Occipital lobe (tissue), 2 donors: Measurements from ENCODE around the gene OR2A5. TPM values are rescaled to one million over a fixed set of nuclear protein-coding genes. Genes with fewer than 3 reads are reported as not detected.
"Not testable (repeated sequence)": the region's sequence is repeated elsewhere in the genome, so short reads cannot be mapped to it uniquely, and the experiment has no call there.

Experiments used
- DNase-seq: peaks from one replicate; lab custom pipeline; 2025; lab: John Stamatoyannopoulos, UW
- total RNA-seq: library from RNA; depleted of rRNA; stranded (reverse); fragments of >200 nt; gene quantifications from one replicate; pipeline ENCODE4 v1.2.3, GENCODE V29; 2014

Gene OR2A5
- total RNA-seq, 1 donor from 2014 or later = not detected

GRCh38 chr7:144032985-144033709, 15.6 kb upstream of the OR2A5 start:
- DNase-seq = no peak

- no peak for DNase-seq
These were observed 13.4 kb upstream of the OR2A5 start for GRCh38 chr7:144035385-144035784.

- DNase-seq = no peak
These were observed 12.4 kb upstream of the OR2A5 start for GRCh38 chr7:144036302-144036885.

DNA sequence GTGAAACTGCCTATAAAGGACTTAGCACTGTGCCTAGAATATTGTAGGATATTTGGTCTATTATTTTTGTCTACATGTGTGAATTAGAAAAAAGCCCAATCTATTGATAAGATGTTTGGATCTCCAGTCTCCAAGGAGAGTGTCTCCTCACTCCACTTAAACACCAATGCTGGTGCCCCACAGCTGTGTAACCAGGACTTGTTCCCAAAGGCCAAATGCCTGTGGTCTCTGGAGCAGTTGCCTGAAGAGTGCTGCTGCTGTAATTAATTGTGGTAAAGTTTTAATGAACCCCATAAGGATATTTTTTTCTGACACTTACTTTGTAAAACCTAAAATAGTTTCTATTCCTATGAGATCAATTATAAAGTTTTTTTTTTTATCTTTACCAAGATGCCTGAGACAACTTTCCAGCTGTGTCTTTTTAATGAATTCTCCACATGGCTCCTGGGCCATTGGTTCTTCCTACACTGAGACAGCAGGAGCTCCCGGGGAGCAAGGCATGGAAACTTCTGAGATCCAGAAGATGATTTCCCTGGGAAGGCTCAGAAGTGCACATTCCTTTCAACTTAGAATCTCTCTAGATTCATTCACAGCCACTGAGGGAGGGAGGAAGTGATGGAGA, 11.2 kb upstream of the OR2A5 start:
- no peak for DNase-seq

- no peak for DNase-seq
These were observed 9.9 kb upstream of the OR2A5 start for GRCh38 chr7:144038887-144039286.

DNA sequence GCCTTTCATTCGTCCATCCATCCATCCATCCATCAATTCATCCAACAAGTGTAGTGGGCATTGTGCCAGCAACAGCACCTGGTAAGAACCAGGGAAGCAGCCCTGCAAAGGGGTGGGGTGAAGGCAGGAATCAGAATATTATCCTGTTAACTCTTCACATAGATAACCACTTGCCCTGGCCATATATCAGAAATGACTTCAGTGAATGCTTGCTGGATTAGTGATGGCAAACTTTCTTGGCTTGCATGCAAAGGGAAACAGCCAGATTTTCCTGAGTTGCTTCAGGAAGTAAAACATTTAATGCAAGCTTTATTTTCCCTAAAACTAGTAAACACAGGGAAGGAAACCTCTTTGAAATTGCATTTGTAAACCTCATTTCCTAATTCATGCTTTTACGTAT, 743 bp downstream of the OR2A5 start:
- DNase-seq = no peak

DNA sequence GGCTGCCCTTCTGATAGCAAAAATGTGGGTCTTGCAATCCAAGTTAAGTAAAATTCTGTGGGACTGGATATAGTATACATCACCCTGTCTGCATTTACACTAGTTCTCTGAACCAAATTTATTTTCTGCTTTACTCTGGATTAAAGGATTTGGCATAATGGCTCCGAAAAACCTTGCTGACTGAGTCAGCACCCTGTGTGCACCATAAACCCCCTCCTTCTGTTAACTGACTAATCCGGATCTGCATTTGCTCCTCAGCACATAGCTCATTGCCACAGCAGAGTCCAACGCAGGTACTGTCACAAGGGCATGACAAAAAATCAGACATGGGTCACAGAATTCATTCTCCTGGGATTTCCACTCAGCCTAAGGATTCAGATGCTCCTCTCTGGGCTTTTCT, 1.3 kb downstream of the OR2A5 start:
- DNase-seq = no peak

DNA sequence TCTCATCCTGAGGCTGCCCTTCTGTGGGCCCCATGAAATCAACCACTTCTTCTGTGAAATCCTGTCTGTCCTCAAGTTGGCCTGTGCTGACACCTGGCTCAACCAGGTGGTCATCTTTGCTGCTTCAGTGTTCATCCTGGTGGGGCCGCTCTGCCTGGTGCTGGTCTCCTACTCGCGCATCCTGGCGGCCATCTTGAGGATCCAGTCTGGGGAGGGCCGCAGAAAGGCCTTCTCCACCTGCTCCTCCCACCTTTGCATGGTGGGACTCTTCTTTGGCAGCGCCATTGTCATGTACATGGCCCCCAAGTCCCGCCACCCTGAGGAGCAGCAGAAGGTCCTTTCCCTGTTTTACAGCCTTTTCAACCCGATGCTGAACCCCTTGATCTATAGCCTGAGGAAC, 2.1 kb downstream of the OR2A5 start:
- not testable (repeated sequence) for DNase-seq

DNA sequence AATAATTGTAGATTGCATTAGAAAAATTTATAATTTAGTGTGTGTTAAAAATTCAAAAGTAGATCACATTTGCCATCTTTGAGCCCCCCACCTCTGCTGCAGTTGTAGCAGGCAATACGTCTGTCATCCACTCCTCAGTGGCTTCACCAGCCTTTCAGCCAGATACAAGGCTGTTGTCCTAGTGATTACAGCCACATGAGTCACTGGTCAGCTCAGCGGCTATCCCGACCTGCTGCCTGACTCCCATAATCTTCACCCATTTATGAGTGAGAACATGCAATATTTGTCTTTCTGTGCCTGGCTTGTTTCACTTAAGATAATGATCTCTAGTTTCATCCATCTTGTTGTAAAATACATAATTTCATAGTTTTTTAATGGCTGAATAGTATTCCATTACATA, 9.2 kb downstream of the OR2A5 start:
- no peak for DNase-seq

DNA sequence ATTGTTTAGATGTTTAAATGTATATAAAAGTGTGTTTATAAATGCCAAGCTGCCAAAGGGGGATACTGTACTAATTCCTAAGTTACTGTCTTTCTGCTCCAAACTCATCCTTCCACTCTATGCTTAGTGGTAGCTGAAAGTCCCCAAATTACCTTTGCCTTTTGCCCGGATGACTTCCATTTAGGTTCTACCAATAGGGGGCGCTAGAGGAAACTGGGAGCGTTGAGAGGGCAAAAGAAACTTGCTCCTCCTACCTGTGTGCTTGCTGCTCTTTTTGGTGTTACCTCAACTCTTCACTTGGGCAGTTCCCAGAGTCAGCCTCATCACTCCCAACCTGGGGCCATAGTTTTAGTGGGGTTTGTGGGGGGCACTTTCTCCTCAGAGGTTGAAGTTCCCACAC, 15.0 kb downstream of the OR2A5 start:
- DNase-seq = no peak

- DNase-seq = no peak
These were observed 20.8 kb downstream of the OR2A5 start, which contains the start of gene OR2A25 for GRCh38 chr7:144069511-144069910. Gene OR2A25, plus strand, starts transcription at chr7:144069811. Its CDS starts 4,409 bp downstream, at chr7:144074220.

DNA sequence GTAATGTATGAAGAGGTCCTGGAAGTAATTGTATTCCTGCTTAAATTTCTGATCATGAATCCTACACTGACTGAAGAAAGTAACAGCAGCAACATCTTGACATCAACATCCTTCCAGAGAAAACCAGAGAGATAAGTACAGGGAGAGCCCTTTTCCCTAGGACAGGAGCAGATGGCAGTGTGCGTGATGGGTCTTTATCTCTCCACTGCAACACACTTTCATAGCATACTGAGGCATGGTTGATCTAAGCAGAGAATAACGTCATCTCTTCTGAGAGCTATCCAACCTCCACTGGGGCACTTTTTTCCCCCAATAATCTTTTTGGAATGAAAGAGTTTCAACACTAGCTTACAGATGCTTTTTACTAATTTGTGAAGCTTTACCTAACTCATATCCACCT, 21.2 kb downstream of the OR2A5 start:
- DNase-seq = no peak

DNA sequence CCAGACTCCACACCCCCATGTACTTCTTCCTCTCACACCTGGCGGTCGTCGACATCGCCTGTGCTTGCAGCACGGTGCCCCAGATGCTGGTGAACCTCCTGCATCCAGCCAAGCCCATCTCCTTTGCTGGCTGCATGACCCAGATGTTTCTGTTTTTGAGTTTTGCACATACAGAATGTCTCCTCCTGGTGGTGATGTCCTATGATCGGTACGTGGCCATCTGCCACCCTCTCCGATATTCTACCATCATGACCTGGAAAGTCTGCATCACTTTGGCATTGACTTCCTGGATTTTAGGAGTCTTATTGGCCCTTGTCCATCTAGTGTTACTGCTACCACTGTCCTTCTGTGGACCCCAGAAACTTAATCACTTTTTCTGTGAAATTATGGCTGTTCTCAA, 25.6 kb downstream of the OR2A5 start:
- no peak for DNase-seq

DNA sequence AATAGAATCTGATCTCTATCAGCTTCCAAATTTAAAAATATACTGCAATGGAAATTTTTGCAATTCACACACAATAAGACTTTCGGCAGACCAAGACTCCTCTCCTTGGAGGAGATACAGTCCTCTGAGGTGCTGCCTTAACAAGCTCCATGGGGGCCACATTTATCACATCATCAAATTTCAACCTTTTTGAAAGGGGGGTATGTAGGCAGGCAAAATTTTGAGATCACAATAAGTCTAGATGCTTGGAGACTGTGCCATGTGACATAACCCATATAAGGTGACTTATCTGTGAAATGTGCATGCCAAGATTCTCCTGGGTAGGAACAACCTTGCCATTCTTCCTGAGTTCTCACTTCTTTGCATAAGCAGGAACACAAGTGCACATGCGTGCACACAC, 37.2 kb downstream of the OR2A5 start, which contains the start of gene OR2A12:
OR2A12 (plus strand) TSS at position 301 of the 400 bp plus-strand sequence. CDS start 8,830 bp downstream, outside the sequence.
- no peak for DNase-seq

GRCh38 chr7:144086730-144087129, 38.0 kb downstream of the OR2A5 start:
- DNase-seq = no peak

DNA sequence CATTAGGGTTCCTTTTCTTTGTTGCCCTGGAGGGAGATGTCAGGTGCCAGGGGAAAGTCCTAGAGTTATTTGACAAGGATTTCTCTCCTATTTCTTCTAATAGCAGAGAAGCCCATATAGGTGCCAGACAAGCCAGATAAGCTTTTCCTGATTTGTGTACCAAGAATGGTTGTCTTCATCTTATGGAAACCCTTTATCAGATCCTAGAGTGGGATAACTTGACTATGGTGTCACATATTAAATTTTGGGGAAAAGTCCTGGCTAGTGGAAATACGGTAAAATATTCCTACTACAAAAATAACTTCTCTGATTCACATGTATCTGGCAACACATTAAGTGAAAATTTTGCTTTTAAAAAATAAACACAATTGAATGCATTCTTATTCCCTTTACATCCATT, 38.5 kb downstream of the OR2A5 start:
- no peak for DNase-seq

DNA sequence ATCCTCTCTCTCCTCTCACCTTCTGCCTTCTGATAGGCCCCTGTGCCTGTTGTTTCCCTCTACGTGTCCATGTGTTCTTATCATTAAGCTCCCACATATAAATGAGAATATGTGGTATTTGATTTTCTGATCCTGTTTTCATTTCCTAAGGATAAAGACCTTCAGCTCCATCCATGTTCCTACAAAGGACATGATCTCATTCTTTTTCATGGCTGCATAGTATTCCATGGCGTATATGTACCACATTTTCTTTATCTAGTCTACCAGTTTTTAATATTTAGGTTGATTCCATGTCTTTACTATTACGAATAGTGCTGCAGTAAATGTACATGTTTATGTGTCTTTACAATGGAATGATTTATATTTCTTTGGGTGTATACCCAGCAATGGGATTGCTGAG, 41.9 kb downstream of the OR2A5 start:
- no peak for DNase-seq

DNA sequence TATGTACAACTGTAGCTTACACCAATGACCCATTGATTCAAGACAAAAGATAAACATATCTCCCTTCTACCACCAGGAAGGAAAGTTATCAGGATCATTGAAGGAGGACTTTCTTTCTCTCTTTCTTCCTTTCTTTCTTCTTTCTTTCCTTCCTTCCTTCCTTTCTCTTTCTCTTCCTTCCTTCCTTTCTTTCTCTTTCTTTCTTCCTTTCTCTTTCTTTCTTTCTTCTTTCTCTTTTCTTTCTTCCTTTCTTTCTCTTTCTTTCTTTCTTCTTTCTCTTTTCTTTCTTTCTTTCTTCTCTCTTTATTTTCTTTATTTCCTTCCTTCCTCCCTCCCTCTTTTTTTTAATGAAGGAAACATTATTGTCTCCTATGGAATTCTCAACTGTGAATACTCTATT, 50.0 kb downstream of the OR2A5 start:
- no peak for DNase-seq

DNA sequence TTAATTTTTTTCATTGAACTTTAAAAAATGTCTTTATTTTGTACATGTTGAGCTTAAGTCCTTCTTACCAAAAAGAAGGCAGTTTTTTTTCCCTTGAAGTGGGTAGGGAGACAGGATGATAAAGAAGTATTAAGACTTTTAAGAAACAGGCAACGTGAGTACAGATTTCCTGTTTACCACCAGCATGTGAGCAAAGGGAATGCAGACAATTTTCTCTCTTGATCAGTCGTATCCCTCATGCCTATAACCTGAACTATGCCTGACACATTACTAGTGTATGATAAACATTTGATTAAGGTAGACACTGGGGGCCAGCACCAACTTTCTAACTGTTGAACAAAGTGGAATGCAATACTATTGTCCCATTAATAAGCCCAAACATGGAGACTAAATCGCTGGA, 51.9 kb downstream of the OR2A5 start:
- no peak for DNase-seq

DNA sequence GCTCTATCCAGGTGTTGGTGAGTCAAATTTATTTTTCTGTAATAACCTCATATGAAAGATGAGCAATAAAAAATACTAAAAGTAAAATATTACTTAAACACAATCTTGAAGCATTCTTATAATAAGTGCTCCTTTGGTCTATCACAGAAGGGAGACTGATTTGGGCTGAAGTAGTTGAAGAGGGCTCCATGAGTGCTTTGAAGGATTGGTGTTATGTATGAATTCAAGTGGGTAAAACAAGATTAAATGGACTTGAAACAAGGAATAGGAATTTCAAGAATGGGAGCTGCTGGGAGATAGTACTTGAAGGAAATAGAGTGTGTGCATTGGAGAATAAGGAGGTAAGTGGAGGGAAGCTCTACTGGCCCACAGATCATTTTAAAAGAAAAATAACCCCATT, 53.3 kb downstream of the OR2A5 start:
- DNase-seq = no peak

DNA sequence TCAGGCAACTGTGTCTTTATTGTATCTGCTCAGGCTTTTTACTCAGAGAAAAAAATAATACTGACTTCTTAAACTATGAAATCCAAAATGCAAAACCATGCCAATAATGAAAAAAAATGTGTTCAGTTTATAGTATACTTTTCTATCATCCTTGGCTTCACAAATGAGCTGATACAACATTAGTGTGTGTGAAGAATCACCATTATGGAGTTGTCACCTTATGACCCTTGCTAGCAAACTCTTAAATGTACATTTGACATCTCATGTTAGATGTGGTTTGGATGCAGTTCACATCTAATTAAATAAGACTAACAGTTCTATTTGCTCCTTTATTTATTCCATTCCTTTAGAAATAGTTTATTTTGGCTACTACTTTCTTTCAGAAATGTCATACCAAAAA, 56.5 kb downstream of the OR2A5 start:
- DNase-seq = no peak
